Activated naive CD8-positive, alpha-beta T cell (primary cell): ENCODE results near the gene ETFB.

Experiments
- H3K27ac Mint-ChIP-seq: one replicate; pipeline ENCODE4 v1.8.0; 2021; ENCODE audit warnings: mixed read lengths
- H3K27me3 Mint-ChIP-seq: one replicate; pipeline ENCODE4 v1.8.0; 2021; ENCODE audit warnings: mixed read lengths
- H3K36me3 Mint-ChIP-seq: one replicate; pipeline ENCODE4 v1.8.0; 2021; ENCODE audit warnings: mixed read lengths
- H3K4me1 Mint-ChIP-seq: one replicate; pipeline ENCODE4 v1.8.0; 2021; ENCODE audit warnings: low read depth, mixed read lengths
- H3K4me3 Mint-ChIP-seq: one replicate; pipeline ENCODE4 v1.8.0; 2021; ENCODE audit warnings: mild to moderate bottlenecking, mixed read lengths
- H3K9me3 Mint-ChIP-seq: one replicate; pipeline ENCODE4 v1.8.0; 2021; ENCODE audit warnings: low read depth, mixed read lengths

The ETFB gene

DNA sequence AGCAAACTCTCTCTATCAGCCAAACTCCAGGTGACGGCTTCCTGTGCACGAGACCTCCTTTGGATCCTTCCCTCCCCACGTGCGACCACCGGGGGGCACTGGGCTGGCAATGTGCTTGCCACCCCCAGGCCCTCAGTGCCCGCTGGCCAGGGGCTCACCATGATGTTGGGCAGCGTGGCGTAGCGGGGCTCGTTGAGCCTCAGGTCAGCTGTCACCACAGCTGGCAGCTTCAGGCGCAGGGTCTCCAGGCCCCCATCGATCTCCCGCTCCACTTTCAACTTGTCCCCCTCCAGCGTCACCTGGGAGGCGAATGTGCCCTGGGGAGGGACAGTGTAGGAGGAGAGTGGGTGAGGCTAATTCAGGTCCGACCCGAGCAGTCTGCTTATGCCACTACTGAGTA lies 19.4 kb downstream of the ETFB start:
- Mint-ChIP-seq H3K4me1 (peaks cover 3% of the 10 kb centered on the region), H3K36me3 (peaks cover 5% of the 10 kb centered on the region), H3K27ac (no peak overlapping the region), H3K4me3 (no peak overlapping the region), H3K9me3 (no peaks in the 10 kb centered on the region), H3K27me3 (no peaks in the 10 kb centered on the region)

- peaks cover 7% of the 10 kb centered on the region for H3K4me1 Mint-ChIP-seq
- H3K9me3 Mint-ChIP-seq: no peaks in the 10 kb centered on the region
- H3K4me3 Mint-ChIP-seq: no peak overlapping the region
- no peaks in the 10 kb centered on the region for H3K27me3 Mint-ChIP-seq
- peaks cover 5% of the 10 kb centered on the region for H3K36me3 Mint-ChIP-seq
- H3K27ac Mint-ChIP-seq: peak overlapping the region; percentile 78
Observed at GRCh38 chr19:51345076-51345620, 21.0 kb downstream of the ETFB start.

GRCh38 chr19:51342631-51343569 lies 23.3 kb downstream of the ETFB start:
- H3K27ac Mint-ChIP-seq: no peak overlapping the region
- no peak overlapping the region for H3K4me3 Mint-ChIP-seq
- no peaks in the 10 kb centered on the region for H3K9me3 Mint-ChIP-seq
- no peaks in the 10 kb centered on the region for H3K27me3 Mint-ChIP-seq
- peaks cover 5% of the 10 kb centered on the region for H3K36me3 Mint-ChIP-seq
- H3K4me1 Mint-ChIP-seq: peaks cover 20% of the 10 kb centered on the region

GRCh38 chr19:51341976-51342580 lies 24.1 kb downstream of the ETFB start, which contains the start of gene VSIG10L:
Gene VSIG10L, minus strand, starts transcription at chr19:51342139. Its CDS starts 15 bp downstream, at chr19:51342124.
- Mint-ChIP-seq H3K4me1 (peaks cover 20% of the 10 kb centered on the region), H3K9me3 (no peaks in the 10 kb centered on the region), H3K27ac (peak within 1 kb of the TSS; percentile 22), H3K27me3 (no peaks in the 10 kb centered on the region), H3K4me3 (peak within 1 kb of the TSS; percentile 77), H3K36me3 (peaks cover 2% of the 10 kb centered on the region)

DNA sequence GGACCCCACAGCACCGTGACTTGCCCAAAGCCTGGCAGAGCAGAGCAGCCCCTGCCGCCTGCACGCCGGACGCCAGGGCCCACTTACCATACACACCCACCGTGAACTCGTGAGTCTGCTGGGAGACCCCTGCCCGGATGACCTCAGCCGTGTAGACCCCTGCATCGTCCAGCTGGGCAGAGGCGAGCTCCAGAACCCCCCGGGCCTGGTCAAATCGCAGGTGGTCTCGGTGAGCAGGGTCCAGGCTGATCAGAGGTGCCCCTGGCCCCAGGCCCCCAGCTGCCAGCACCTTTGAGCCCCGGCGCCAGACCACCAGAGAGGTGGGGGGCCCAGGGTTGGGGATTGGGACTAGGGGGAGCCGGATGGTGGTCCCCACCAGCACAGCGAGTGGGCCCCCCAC lies 25.1 kb downstream of the ETFB start:
- no peak overlapping the region for H3K27ac Mint-ChIP-seq
- peak overlapping the region; percentile 77 for H3K4me3 Mint-ChIP-seq
- no peaks in the 10 kb centered on the region for H3K27me3 Mint-ChIP-seq
- H3K36me3 Mint-ChIP-seq: peaks cover 2% of the 10 kb centered on the region
- peaks cover 20% of the 10 kb centered on the region for H3K4me1 Mint-ChIP-seq
- H3K9me3 Mint-ChIP-seq: no peaks in the 10 kb centered on the region

DNA sequence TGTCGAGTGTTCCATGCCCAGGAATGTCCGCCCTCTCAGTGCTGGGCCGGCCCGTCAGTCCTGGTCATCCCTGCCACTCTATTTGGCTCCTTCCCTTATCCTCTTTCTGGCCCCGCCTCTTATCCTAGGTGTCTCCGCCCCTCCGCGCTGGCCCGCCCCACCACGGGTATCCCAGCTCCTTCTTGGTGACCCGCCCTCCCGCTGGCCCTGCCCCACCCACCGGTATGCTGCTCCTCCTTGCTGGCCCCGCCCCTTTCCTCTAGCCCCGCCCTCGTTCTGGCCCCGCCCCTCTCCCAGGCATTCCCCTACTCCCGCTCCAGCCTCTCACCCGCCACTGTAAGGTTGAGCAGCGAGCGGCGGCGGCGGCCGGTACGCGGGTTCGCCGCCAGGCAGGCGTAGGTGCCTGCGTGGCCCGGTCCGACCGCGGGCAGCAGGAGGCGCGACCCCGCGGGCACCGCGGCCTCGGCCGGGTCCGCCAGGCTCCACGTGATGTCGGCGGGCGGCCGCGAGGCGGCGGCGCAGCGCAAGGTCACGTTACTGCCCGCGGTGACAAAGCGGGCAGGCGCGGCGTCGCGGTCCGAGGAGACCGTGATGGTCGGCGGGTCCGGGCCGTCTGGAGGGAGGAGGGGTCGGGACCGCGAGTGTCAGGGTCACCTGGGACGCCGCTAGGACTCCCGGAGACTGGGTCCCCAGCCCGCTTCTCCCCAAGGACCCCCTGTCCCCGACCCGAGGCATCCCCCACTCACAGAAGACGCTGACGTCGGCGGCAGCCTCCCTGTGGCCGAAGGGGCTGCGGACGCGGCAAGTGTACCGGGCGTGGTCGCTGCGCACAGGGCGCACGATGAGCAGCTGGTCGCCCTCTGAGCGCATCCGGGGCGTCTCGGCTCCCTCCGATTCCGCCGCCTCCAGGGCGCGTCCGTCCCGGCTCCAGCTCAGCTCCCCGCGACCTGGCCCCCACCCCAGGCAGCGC lies 26.2 kb downstream of the ETFB start:
- Mint-ChIP-seq H3K27me3 (peaks cover 3% of the 10 kb centered on the region), H3K4me3 (peak overlapping the region; percentile 95), H3K9me3 (no peaks in the 10 kb centered on the region), H3K27ac (peak overlapping the region; percentile 83), H3K36me3 (peaks cover 2% of the 10 kb centered on the region), H3K4me1 (peaks cover 20% of the 10 kb centered on the region)

GRCh38 chr19:51339313-51339686 lies 26.9 kb downstream of the ETFB start:
- no peaks in the 10 kb centered on the region for H3K36me3 Mint-ChIP-seq
- peak overlapping the region; percentile 95 for H3K4me3 Mint-ChIP-seq
- peaks cover 5% of the 10 kb centered on the region for H3K27me3 Mint-ChIP-seq
- H3K4me1 Mint-ChIP-seq: peaks cover 20% of the 10 kb centered on the region
- H3K27ac Mint-ChIP-seq: peak overlapping the region; percentile 83
- no peaks in the 10 kb centered on the region for H3K9me3 Mint-ChIP-seq

DNA sequence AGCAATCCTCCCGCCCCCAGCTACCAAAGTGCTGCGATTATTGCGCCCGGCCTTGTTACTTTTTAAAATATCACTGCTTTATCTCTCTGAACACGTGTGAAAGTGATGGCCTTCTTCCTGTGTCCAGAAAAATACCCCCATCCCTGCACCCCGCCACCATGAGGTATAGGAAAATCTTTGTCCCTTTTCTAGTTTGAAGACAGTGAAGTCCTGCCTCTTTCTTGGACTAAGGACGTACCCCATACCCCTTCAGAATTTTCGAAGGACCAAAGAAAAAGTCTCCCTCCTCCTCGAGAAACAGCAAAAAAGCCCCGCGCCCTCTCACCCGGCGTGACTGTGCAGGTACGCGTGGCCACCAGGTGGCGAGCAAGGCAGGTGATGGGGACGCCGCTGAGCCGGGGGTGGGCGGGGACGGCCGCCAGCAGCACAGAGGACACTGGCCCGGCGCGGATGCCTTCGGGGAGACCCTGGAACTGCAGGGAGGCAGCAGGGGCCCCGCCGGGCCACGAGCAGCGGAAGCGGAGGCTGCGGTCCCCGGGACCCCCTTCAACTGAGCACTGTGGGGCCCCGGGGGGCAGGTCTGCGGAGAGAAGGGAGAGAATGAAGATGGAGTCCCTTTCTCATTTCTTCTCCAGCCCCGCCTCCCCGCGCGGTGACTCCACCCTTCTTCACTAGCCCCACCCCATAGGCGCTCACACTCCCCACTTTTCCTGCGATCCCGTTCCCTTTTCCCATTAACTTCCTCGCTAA lies 27.4 kb downstream of the ETFB start:
- Mint-ChIP-seq H3K9me3 (no peaks in the 10 kb centered on the region), H3K27ac (peak overlapping the region; percentile 83), H3K27me3 (peaks cover 5% of the 10 kb centered on the region), H3K4me1 (peaks cover 20% of the 10 kb centered on the region), H3K4me3 (peak overlapping the region; percentile 95), H3K36me3 (no peaks in the 10 kb centered on the region)

- peaks cover 20% of the 10 kb centered on the region for H3K4me1 Mint-ChIP-seq
- H3K27ac Mint-ChIP-seq: no peak overlapping the region
- no peaks in the 10 kb centered on the region for H3K9me3 Mint-ChIP-seq
- H3K36me3 Mint-ChIP-seq: no peaks in the 10 kb centered on the region
- H3K27me3 Mint-ChIP-seq: peaks cover 5% of the 10 kb centered on the region
- H3K4me3 Mint-ChIP-seq: peak overlapping the region; percentile 95
Observed at GRCh38 chr19:51337861-51338562, 28.2 kb downstream of the ETFB start.

GRCh38 chr19:51337141-51337860 lies 28.9 kb downstream of the ETFB start:
- H3K36me3 Mint-ChIP-seq: no peaks in the 10 kb centered on the region
- no peak overlapping the region for H3K4me3 Mint-ChIP-seq
- H3K4me1 Mint-ChIP-seq: peaks cover 17% of the 10 kb centered on the region
- H3K27ac Mint-ChIP-seq: no peak overlapping the region
- H3K27me3 Mint-ChIP-seq: peaks cover 5% of the 10 kb centered on the region
- no peaks in the 10 kb centered on the region for H3K9me3 Mint-ChIP-seq

- peaks cover 6% of the 10 kb centered on the region for H3K4me1 Mint-ChIP-seq
- no peaks in the 10 kb centered on the region for H3K9me3 Mint-ChIP-seq
- H3K27me3 Mint-ChIP-seq: peaks cover 24% of the 10 kb centered on the region
- H3K36me3 Mint-ChIP-seq: peaks cover 9% of the 10 kb centered on the region
- H3K27ac Mint-ChIP-seq: no peak overlapping the region
- H3K4me3 Mint-ChIP-seq: no peak overlapping the region
Observed at GRCh38 chr19:51333836-51334460, 32.2 kb downstream of the ETFB start.

DNA sequence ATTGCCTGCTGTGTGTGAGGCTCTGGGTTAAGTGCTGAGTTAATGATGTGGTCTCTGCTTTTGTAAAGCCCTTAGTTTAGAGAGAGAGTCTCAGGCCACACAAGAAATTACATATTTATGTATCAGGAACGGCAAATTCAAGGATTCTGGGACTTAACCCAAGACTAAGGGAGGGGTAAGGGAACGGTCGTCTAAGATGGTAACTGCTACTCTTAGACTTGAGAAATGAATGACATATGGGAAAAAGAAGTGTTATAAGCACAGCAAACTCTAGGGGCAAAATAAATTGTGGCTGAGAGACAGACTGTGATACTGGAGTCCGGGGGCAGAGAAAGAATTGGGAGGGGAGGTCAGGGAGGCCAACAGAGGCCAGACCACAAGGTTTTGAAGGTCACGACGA lies 34.5 kb downstream of the ETFB start:
- Mint-ChIP-seq H3K27ac (no peak overlapping the region), H3K36me3 (peaks cover 9% of the 10 kb centered on the region), H3K4me3 (no peak overlapping the region), H3K27me3 (peaks cover 30% of the 10 kb centered on the region), H3K4me1 (peaks cover 5% of the 10 kb centered on the region), H3K9me3 (no peaks in the 10 kb centered on the region)
